B cell (primary cell): ENCODE results near the gene GORASP2. TPM values are rescaled to one million over a fixed set of nuclear protein-coding genes. Genes with fewer than 3 reads are reported as not detected.

Experiments
- ATAC-seq: fragments of 200-7000 bp; cut with Tn5 transposase; one replicate; pipeline ENCODE4 v1.10.0; 2021; ENCODE audit warnings: low read depth, mild to moderate bottlenecking, moderate number of reproducible peaks, moderate library complexity
- CTCF ChIA-PET: fragments of 350-600 bp; sonication (Branson Sonifier 250); formaldehyde crosslinking; loops from one replicate; lab custom pipeline; 2021; ENCODE audit warnings: antibody characterized with exemption, inconsistent platforms; lab: Charles Lee
- POLR2A ChIA-PET: fragments of 350-600 bp; sonication (Branson Sonifier 250); formaldehyde crosslinking; loops from one replicate; lab custom pipeline; 2021; ENCODE audit warnings: antibody characterized with exemption; lab: Charles Lee
- DNase-seq: peaks from one replicate; pipeline ENCODE4 v3.0.0; 2013
- H2AFZ ChIP-seq: 2 replicates; pipeline ENCODE4 v1.6.1; 2012; ENCODE audit warnings: mild to moderate bottlenecking, low read depth, low read length; ENCODE audit not compliant: insufficient read depth, poor library complexity, severe bottlenecking
- H3K27ac ChIP-seq, 2 donors: 1 replicate in 1 of 2; 2 replicates in 1 of 2; pipeline ENCODE4 v1.5.1; 2012 to 2013; ENCODE audit warnings: low read length in 2 of 2, mild to moderate bottlenecking in 2 of 2, moderate library complexity in 1 of 2
- H3K27me3 ChIP-seq, 4 experiments: fragments of 200-600 bp in 1 of 4; sonication (generic) in 1 of 4; replicated peaks in 1 of 4; 1 replicate in 2 of 4; 2 replicates in 2 of 4; pipeline versions ENCODE4 v1.6.1 to v1.7.0; 2013 to 2016; ENCODE audit warnings: low read length in 3 of 4, mild to moderate bottlenecking in 2 of 4, mixed read lengths in 1 of 4, moderate library complexity in 1 of 4; ENCODE audit not compliant: insufficient read depth in 4 of 4, control insufficient read depth in 3 of 4; ENCODE audit errors: control extremely low read depth in 1 of 4
- H3K36me3 ChIP-seq, 2 experiments: replicated peaks in 1 of 2; 1 replicate in 1 of 2; 2 replicates in 1 of 2; pipeline versions ENCODE4 v1.6.1 to v1.7.1; 2013; ENCODE audit warnings: low read length in 1 of 2; ENCODE audit not compliant: insufficient read depth in 2 of 2, control insufficient read depth in 1 of 2; ENCODE audit errors: control extremely low read depth in 1 of 2, extremely low read depth in 1 of 2
- H3K4me1 ChIP-seq, 2 donors: fragments of 200-600 bp in 1 of 2; sonication (generic) in 1 of 2; 1 replicate in 1 of 2; 2 replicates in 1 of 2; pipeline versions ENCODE4 v1.5.1 to v1.6.1; 2013 to 2017; ENCODE audit warnings: low read length in 2 of 2; ENCODE audit not compliant: control insufficient read depth in 2 of 2, insufficient read depth in 2 of 2
- H3K4me2 ChIP-seq: replicated peaks from 2 replicates; pipeline ENCODE3; 2012; ENCODE audit warnings: mild to moderate bottlenecking, low read depth, low read length; ENCODE audit not compliant: poor library complexity, severe bottlenecking
- H3K4me3 ChIP-seq, 5 experiments: fragments of 200-600 bp in 1 of 5; sonication (generic) in 1 of 5; 1 replicate in 3 of 5; 2 replicates in 2 of 5; pipeline versions ENCODE4 v1.5.1 to v1.7.0; 2011 to 2016; ENCODE audit warnings: low read length in 4 of 5, mild to moderate bottlenecking in 4 of 5, low read depth in 2 of 5, control low read depth in 1 of 5, moderate library complexity in 1 of 5; ENCODE audit not compliant: insufficient read depth in 1 of 5; ENCODE audit errors: control extremely low read depth in 1 of 5, extremely low read depth in 1 of 5
- H3K79me2 ChIP-seq: fragments of 200-600 bp; sonication (generic); one replicate; pipeline ENCODE4 v1.6.0; 2016; ENCODE audit warnings: low read length; ENCODE audit not compliant: control insufficient read depth, insufficient read depth
- H3K9ac ChIP-seq: fragments of 200-600 bp; sonication (generic); 2 replicates; pipeline ENCODE4 v1.6.1; 2017; ENCODE audit warnings: mild to moderate bottlenecking, low read length, moderate library complexity
- H3K9me3 ChIP-seq, 3 donors: one replicate each; pipeline versions ENCODE4 v1.6.1 to v1.7.1; 2013; ENCODE audit warnings: low read length in 2 of 3; ENCODE audit not compliant: control insufficient read depth in 2 of 3, insufficient read depth in 1 of 3; ENCODE audit errors: control extremely low read depth in 1 of 3
- H4K20me1 ChIP-seq: 2 replicates; pipeline ENCODE4 v1.6.0; 2012; ENCODE audit warnings: mild to moderate bottlenecking, low read length; ENCODE audit not compliant: insufficient read depth, control insufficient read depth, poor library complexity, severe bottlenecking
- H3K27ac Mint-ChIP-seq: one replicate; pipeline ENCODE4 v1.8.0; 2021; ENCODE audit warnings: mixed read lengths
- H3K27me3 Mint-ChIP-seq: one replicate; pipeline ENCODE4 v1.8.0; 2021; ENCODE audit warnings: mixed read lengths
- H3K4me1 Mint-ChIP-seq: one replicate; pipeline ENCODE4 v1.8.0; 2021; ENCODE audit warnings: mixed read lengths
- H3K4me3 Mint-ChIP-seq: one replicate; pipeline ENCODE4 v1.8.0; 2021; ENCODE audit warnings: mixed read lengths
- H3K9me3 Mint-ChIP-seq: one replicate; pipeline ENCODE4 v1.8.0; 2022; ENCODE audit warnings: mixed read lengths; ENCODE audit not compliant: insufficient read depth
- CTCF ChIP-seq: fragments of 200-600 bp; IDR thresholded peaks from one replicate; pipeline ENCODE4 v1.8.0; 2022; ENCODE audit warnings: antibody characterized with exemption, mild to moderate bottlenecking
- EZH2 ChIP-seq: IDR thresholded peaks from 2 replicates; pipeline ENCODE4 v1.6.1; 2012; ENCODE audit warnings: borderline replicate concordance, low read depth, mild to moderate bottlenecking, moderate library complexity, low read length; ENCODE audit not compliant: insufficient read depth, poor library complexity, severe bottlenecking
- WGBS: methylation state at CpG from one replicate; pipeline ENCODE4 v1.1.5; 2013; ENCODE audit warnings: missing lambda C conversion rate; ENCODE audit not compliant: insufficient coverage; 5-methylcytosine and 5-hydroxymethylcytosine counted together
- intact Hi-C: fragments of 100-400 bp; cut with micrococcal nuclease; formaldehyde crosslinking; loops from one replicate; pipeline ENCODE4 v1.10.0; 2022
- polyA plus RNA-seq: library from polyadenylated mRNA; depleted of rRNA; stranded (reverse); fragments of >200 nt; gene quantifications from 2 replicates; pipeline ENCODE4 v1.2.3, GENCODE V29; 2012
- total RNA-seq, 2 donors: library from RNA; stranded (reverse); fragments of 120-200 nt in 1 of 2; gene quantifications; 1 replicate in 1 of 2; 2 replicates in 1 of 2; pipeline versions ENCODE4 v1.2.3 to v1.2.4, GENCODE V29; 2013 to 2022

Gene GORASP2
- total and polyA plus RNA-seq, 2 donors (not counting 1 experiment from before 2014, with no cell fraction given), result 40.5 to 50.5 TPM

GRCh38 chr2:170917219-170917913 is 11.7 kb upstream of the GORASP2 start:
- Histone ChIP-seq H3K27me3 (peaks cover 0 to 2% (median 0%) of the 10 kb centered on the region in 4 experiments), H4K20me1 (no peaks in the 10 kb centered on the region), H3K4me3 (no peak overlapping the region), H3K4me2 (no peak overlapping the region), H3K4me1 (no peaks in the 10 kb centered on the region), H2AFZ (no peak overlapping the region), H3K9ac (no peak overlapping the region), H3K9me3 (peaks cover 4 to 49% (median 30%) of the 10 kb centered on the region in 3 donors), H3K79me2 (no peaks in the 10 kb centered on the region), H3K27ac (no peak overlapping the region), H3K36me3 (no peaks in the 10 kb centered on the region)
- Mint-ChIP-seq H3K4me1 (peaks cover 2% of the 10 kb centered on the region), H3K27ac (peak overlapping the region; percentile 41), H3K9me3 (peaks cover 21% of the 10 kb centered on the region), H3K4me3 (no peak overlapping the region), H3K27me3 (peaks cover 6% of the 10 kb centered on the region)
- ATAC-seq (no peak), DNase-seq (no peak)
- WGBS, result 92% methylated on average over 10 of the region's 11 CpGs
- no peak for TF ChIP-seq CTCF
- no peak for TF ChIP-seq EZH2
- ChIA-PET POLR2A (no interaction called here), CTCF (no interaction called here)
- intact Hi-C loops, result no loop called here

GRCh38 chr2:170917957-170918356 is 11.1 kb upstream of the GORASP2 start:
- POLR2A ChIA-PET, result no interaction called here
- H3K9me3 Mint-ChIP-seq, result peaks cover 18% of the 10 kb centered on the region

More at GRCh38 chr2:170917957-170918356, 11.1 kb upstream of the GORASP2 start:
- TF ChIP-seq CTCF, result no peak
- TF ChIP-seq EZH2, result no peak
- H3K4me3 ChIP-seq, result no peak overlapping the region
- WGBS, result 100% methylated on average over 5 of the region's 5 CpGs
- H3K9me3 ChIP-seq, result peaks cover 7 to 45% (median 26%) of the 10 kb centered on the region in 3 donors
- H3K4me2 ChIP-seq, result no peak overlapping the region
- H4K20me1 ChIP-seq, result no peaks in the 10 kb centered on the region
- DNase-seq (no peak), ATAC-seq (no peak)
- intact Hi-C loops, result no loop called here
- H3K36me3 ChIP-seq, result no peaks in the 10 kb centered on the region
- H3K4me1 ChIP-seq, result peaks cover 3 to 4% of the 10 kb centered on the region in 2 donors
- CTCF ChIA-PET, result no interaction called here
- peak overlapping the region; percentile 41 for H3K27ac Mint-ChIP-seq
- H3K27me3 ChIP-seq, result peaks cover 0 to 2% (median 0%) of the 10 kb centered on the region in 4 experiments
- no peaks in the 10 kb centered on the region for H3K79me2 ChIP-seq
- H3K27ac ChIP-seq, result no peak overlapping the region
- no peak overlapping the region for H2AFZ ChIP-seq
- no peak overlapping the region for H3K4me3 Mint-ChIP-seq
- H3K9ac ChIP-seq, result no peak overlapping the region
- H3K27me3 Mint-ChIP-seq, result peaks cover 6% of the 10 kb centered on the region
- peaks cover 2% of the 10 kb centered on the region for H3K4me1 Mint-ChIP-seq
